Measurements from ENCODE around the gene CPE.

GRCh38 chr4:165508372-165509120, 129.7 kb downstream of the CPE start:
- TF ChIP-seq CEBPB (IDR thresholded peaks at IDR 0.05; ENCODE audit: low read depth, low read length) (no peak), CTCF (conservative IDR thresholded peaks at IDR 0.05; ENCODE audit: low read depth, low read length) (no peak), CHD1 (IDR thresholded peaks at IDR 0.05; ENCODE audit: low read depth, low read length) (no peak), RFX5 (IDR thresholded peaks at IDR 0.05; ENCODE audit: low read depth, low read length) (no peak), POLR2A (IDR thresholded peaks at IDR 0.05; ENCODE audit: low read depth, low read length) (no peak)
